Measurements from ENCODE around the gene FBXL19. TPM values are rescaled to one million over a fixed set of nuclear protein-coding genes. Genes with fewer than 3 reads are reported as not detected.

Gene FBXL19
- total RNA-seq, 2 donors from 2014 or later: 8.6 to 21.1 TPM

DNA sequence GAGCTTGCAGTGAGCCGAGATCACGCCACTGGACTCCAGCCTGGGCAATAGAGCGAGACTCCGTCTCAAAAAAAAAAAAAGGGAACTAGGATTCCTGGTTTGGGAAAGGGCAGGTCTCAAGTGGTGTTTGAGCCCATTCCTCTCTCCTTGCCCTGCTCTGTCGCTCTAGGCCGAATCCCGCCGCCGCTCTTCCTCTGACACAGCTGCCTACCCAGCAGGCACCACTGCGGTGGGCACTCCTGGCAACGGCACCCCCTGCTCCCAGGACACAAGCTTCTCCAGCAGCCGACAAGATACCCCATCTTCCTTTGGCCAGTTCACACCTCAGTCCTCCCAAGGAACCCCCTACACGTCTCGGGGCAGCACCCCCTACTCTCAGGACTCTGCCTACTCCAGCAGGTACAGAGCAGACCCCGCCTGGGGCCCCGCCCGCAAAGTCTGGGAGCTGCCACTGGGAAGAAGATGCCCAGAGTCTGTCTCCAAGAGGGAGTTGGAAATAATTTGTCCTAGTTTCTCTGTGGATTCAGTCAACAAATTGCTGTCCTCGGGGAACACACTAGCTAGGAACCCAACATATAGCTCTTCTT lies 40.6 kb downstream of the FBXL19 start:
- Histone ChIP-seq H3K4me3 (no peak overlapping the region), H3K36me3 (replicated peaks in 1 of 2; ENCODE audit: insufficient read depth in 1 of 2, low read depth in 2 of 2) (peaks cover 18 to 48% of the 10 kb centered on the region in 2 donors), H3K27me3 (no peaks in the 10 kb centered on the region), H3K27ac (no peak overlapping the region), H3K9me3 (no peaks in the 10 kb centered on the region), H3K4me1 (peaks cover 9% of the 10 kb centered on the region)
- no peak for TF ChIP-seq POLR2A (IDR thresholded peaks at IDR 0.05)
- no peak for TF ChIP-seq CTCF (IDR thresholded peaks at IDR 0.05)
- ATAC-seq: no peak
- intact Hi-C loops (cut with DNase I): no loop called here
- DNase-seq: no peak
- 92 to 95% methylated on average over 18 of the region's 18 CpGs for WGBS, 2 donors

DNA sequence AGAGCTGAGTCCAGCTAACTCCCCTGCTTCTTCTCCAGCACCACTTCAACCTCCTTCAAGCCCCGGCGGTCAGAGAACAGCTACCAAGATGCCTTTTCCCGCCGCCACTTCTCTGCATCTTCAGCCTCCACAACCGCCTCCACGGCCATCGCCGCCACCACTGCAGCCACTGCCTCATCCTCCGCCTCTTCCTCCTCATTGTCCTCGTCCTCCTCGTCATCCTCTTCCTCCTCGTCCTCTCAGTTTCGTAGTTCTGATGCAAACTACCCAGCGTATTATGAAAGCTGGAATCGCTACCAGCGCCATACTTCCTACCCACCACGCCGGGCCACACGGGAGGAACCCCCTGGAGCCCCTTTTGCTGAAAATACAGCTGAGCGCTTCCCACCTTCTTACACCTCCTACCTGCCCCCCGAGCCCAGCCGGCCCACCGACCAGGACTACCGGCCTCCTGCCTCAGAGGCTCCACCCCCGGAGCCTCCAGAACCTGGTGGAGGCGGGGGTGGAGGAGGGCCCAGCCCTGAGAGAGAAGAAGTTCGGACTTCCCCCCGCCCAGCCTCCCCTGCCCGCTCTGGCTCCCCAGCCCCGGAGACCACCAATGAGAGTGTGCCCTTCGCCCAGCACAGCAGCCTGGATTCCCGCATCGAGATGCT lies 41.3 kb downstream of the FBXL19 start:
- H3K4me3 ChIP-seq: no peak overlapping the region
- H3K27me3 ChIP-seq: no peaks in the 10 kb centered on the region
- no peaks in the 10 kb centered on the region for H3K9me3 ChIP-seq
- ATAC-seq: no peak
- DNase-seq: no peak
- peaks cover 18 to 49% of the 10 kb centered on the region in 2 donors for H3K36me3 ChIP-seq (replicated peaks in 1 of 2; ENCODE audit: insufficient read depth in 1 of 2, low read depth in 2 of 2)
- TF ChIP-seq CTCF (IDR thresholded peaks at IDR 0.05): no peak
- TF ChIP-seq POLR2A (IDR thresholded peaks at IDR 0.05): no peak
- 87 to 91% methylated on average over 26 to 29 of the region's 33 CpGs for WGBS, 2 donors
- no peak overlapping the region for H3K27ac ChIP-seq
- intact Hi-C loops (cut with DNase I): no loop called here
- H3K4me1 ChIP-seq: peaks cover 2% of the 10 kb centered on the region

GRCh38 chr16:30965436-30965835 lies 42.1 kb downstream of the FBXL19 start:
- H3K36me3 ChIP-seq (replicated peaks in 1 of 2; ENCODE audit: insufficient read depth in 1 of 2, low read depth in 2 of 2): peaks cover 18 to 47% of the 10 kb centered on the region in 2 donors
- no peak overlapping the region for H3K27ac ChIP-seq
- no peaks in the 10 kb centered on the region for H3K4me1 ChIP-seq
- no peaks in the 10 kb centered on the region for H3K9me3 ChIP-seq
- ATAC-seq: no peak
- no peak for TF ChIP-seq POLR2A (IDR thresholded peaks at IDR 0.05)
- no peak for TF ChIP-seq CTCF (IDR thresholded peaks at IDR 0.05)
- H3K4me3 ChIP-seq: no peak overlapping the region
- no peaks in the 10 kb centered on the region for H3K27me3 ChIP-seq
- intact Hi-C loops (cut with DNase I): no loop called here
- WGBS, 2 donors: 89% methylated on average over 9 to 15 of the region's 15 CpGs
- no peak for DNase-seq

DNA sequence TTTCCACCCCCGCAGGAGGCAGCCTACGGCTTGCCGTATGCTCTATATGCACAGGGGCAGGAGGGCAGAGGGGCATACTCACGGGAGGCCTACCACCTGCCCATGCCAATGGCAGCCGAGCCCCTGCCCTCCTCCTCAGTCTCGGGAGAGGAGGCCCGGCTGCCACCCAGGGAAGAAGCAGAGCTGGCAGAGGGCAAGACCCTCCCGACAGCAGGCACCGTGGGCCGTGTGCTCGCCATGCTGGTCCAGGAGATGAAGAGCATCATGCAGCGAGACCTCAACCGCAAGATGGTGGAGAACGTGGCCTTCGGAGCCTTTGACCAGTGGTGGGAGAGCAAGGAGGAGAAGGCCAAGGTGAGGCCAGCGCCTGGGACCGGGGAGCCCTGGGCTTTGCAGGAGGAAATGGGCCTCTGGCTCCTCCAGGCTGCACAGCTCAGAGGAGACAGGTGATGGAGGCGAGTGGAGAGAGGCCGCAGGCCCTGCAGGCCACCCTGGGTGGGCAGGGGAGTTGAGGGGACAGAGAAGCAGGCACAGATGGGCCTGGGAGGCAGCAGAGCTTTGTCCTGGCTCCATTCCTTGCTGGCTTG lies 42.8 kb downstream of the FBXL19 start:
- H3K27ac ChIP-seq: no peak overlapping the region
- DNase-seq: no peak
- H3K4me1 ChIP-seq: no peaks in the 10 kb centered on the region
- no peaks in the 10 kb centered on the region for H3K27me3 ChIP-seq
- H3K4me3 ChIP-seq: no peak overlapping the region
- TF ChIP-seq CTCF (IDR thresholded peaks at IDR 0.05): no peak
- TF ChIP-seq POLR2A (IDR thresholded peaks at IDR 0.05): no peak
- WGBS, 2 donors: 87 to 100% methylated on average over 10 to 19 of the region's 19 CpGs
- no peaks in the 10 kb centered on the region for H3K9me3 ChIP-seq
- ATAC-seq: no peak
- intact Hi-C loops (cut with DNase I): no loop called here
- H3K36me3 ChIP-seq (replicated peaks in 1 of 2; ENCODE audit: insufficient read depth in 1 of 2, low read depth in 2 of 2): peaks cover 25 to 46% of the 10 kb centered on the region in 2 donors

Measured in body of pancreas (tissue), 4 donors.